SU-DHL-6 (cell line): ENCODE results near the gene KCNA2.

Experiments
- EZH2phosphoT487 ChIP-seq: fragments of 200-600 bp; sonication (generic), shearing (Covaris generic); conservative IDR thresholded peaks from 2 replicates; pipeline ENCODE4 v1.6.1; 2018; ENCODE audit warnings: mild to moderate bottlenecking, antibody characterized with exemption, low read length, moderate library complexity, mixed read lengths
- TF ChIP-seq, protein P1 (sequence below): fragments of 200-600 bp; sonication (generic); IDR thresholded peaks from one replicate; pipeline ENCODE4 v1.5.1; 2017; ENCODE audit warnings: antibody characterized with exemption, mild to moderate bottlenecking, low read length, moderate library complexity; ENCODE audit not compliant: insufficient read depth, poor library complexity, severe bottlenecking

DNA sequence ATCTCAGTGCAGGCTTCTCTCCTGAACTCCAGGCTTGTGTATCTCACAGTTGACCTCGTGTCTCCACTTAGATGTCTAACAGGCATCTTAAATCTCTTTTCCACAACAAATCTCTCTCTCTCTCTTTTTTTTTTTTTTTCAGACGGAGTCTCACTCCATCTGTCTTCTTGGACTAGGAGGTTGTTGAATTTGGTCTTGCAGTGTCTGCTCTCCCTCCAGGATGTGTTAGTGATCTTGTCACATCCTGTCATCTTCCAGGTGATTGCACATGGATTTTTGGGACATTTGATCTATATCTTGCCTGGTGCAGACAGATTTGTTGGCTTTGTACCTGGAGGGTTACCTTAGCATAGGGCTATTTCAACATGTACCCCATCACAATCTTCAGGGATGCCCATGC, 60.7 kb downstream of the KCNA2 start:
- TF ChIP-seq, protein P1, sequence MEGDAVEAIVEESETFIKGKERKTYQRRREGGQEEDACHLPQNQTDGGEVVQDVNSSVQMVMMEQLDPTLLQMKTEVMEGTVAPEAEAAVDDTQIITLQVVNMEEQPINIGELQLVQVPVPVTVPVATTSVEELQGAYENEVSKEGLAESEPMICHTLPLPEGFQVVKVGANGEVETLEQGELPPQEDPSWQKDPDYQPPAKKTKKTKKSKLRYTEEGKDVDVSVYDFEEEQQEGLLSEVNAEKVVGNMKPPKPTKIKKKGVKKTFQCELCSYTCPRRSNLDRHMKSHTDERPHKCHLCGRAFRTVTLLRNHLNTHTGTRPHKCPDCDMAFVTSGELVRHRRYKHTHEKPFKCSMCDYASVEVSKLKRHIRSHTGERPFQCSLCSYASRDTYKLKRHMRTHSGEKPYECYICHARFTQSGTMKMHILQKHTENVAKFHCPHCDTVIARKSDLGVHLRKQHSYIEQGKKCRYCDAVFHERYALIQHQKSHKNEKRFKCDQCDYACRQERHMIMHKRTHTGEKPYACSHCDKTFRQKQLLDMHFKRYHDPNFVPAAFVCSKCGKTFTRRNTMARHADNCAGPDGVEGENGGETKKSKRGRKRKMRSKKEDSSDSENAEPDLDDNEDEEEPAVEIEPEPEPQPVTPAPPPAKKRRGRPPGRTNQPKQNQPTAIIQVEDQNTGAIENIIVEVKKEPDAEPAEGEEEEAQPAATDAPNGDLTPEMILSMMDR: no peak
- no peak for TF ChIP-seq EZH2phosphoT487
